ENCODE results near the gene MMEL1. TPM values are rescaled to one million over a fixed set of nuclear protein-coding genes. Genes with fewer than 3 reads are reported as not detected.

MMEL1 gene
- total and polyA plus RNA-seq, 7 donors, result 0.66 to 37.2 (median 4.2) TPM; not detected in 1

DNA sequence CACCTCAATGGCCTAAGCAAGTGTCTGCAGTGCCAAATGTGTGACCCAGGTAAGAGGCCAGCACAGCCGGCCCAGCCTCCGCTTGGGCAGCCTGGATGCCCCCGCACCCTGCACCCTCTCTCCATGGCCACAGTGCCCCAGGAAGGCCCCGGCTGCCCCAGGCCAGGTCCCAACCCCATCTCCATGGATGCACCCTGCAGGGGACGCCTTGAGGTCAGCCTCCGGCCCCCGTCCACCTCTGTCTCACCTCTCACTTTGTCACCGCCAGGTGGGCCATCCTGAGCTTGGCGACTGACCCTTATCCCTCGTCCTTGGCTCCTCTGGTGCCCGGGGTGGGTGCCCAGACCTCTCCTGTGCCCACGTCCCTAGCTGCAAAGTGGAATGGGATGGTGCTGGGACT lies 74.4 kb downstream of the MMEL1 start:
- intact Hi-C loops (cut with DNase I), result loop anchor here (10.0 kb wide), 1 partner anchor 86 kb away; no protein-coding TSS in a partner anchor

DNA sequence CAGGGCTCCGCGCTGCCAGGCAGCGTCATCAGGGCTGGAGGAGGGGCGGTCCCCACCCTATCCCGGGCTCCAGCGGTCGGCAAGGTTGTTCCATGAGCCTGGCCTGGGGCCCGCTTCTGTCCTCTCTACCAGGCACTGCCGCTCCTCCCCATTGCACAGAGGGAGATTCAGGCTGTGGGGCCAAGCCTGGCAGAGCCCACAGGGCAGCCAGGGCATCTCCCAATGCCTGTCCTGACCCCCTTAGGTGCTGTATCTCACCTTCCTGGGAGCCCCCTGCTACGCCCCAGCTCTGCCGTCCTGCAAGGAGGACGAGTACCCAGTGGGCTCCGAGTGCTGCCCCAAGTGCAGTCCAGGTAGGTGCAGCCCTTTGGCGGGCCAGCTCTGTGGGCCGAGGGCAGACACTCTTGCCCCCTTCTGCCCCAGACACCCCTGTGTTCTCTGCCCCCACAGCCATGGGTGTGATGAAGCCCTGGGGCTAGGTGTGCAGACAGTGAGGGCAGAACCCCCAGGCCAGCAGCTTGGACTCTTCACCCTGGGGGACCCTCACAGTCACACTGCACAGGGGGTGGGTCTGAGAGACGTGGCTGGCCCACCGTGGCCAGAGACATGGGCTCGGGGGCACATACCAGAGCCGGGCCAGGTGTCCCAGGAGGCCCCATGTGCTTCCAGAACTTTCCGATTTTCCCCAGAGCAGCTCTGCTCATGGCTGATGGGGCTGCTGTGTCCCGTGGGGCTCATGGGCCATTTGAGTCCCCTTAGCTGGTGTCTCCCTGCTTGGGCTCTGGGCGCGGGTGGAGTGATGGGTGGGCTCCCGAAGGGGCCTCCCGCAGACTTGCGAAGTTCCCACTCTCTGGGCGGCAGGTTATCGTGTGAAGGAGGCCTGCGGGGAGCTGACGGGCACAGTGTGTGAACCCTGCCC lies 75.1 kb downstream of the MMEL1 start:
- intact Hi-C loops (cut with DNase I), result loop anchor here (2.0 to 10.0 kb wide), 2 partner anchors 27 to 87 kb away; no protein-coding TSS in a partner anchor
- Histone ChIP-seq H3K4me3 (peak overlapping the region; percentile 57 to 68 (median 64)), H3K9me3 (no peaks in the 10 kb centered on the region), H3K27me3 (no peaks in the 10 kb centered on the region), H3K27ac (peak overlapping the region; percentile 83 to 91 (median 89)), H3K36me3 (peaks cover 5 to 51% (median 12%) of the 10 kb centered on the region in 4 donors), H3K4me1 (peaks cover 0 to 35% (median 34%) of the 10 kb centered on the region in 4 donors)
- 50 to 81% methylated on average over 30 of the region's 30 CpGs for WGBS, 2 donors
- no peak for DNase-seq
- TF ChIP-seq POLR2A (IDR thresholded peaks at IDR 0.05) (no peak), POLR2AphosphoS5 (IDR thresholded peaks at IDR 0.05) (no peak), EP300 (IDR thresholded peaks at IDR 0.05) (no peak)
- TF ChIP-seq, protein P1, sequence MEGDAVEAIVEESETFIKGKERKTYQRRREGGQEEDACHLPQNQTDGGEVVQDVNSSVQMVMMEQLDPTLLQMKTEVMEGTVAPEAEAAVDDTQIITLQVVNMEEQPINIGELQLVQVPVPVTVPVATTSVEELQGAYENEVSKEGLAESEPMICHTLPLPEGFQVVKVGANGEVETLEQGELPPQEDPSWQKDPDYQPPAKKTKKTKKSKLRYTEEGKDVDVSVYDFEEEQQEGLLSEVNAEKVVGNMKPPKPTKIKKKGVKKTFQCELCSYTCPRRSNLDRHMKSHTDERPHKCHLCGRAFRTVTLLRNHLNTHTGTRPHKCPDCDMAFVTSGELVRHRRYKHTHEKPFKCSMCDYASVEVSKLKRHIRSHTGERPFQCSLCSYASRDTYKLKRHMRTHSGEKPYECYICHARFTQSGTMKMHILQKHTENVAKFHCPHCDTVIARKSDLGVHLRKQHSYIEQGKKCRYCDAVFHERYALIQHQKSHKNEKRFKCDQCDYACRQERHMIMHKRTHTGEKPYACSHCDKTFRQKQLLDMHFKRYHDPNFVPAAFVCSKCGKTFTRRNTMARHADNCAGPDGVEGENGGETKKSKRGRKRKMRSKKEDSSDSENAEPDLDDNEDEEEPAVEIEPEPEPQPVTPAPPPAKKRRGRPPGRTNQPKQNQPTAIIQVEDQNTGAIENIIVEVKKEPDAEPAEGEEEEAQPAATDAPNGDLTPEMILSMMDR (IDR thresholded peaks at IDR 0.05), result no peak

More for the DNA sequence above, 74.4 kb downstream of the MMEL1 start:
- Histone ChIP-seq H3K27ac (no peak overlapping the region), H3K4me3 (no peak overlapping the region), H3K4me1 (peaks cover 0 to 35% (median 34%) of the 10 kb centered on the region in 4 donors), H3K27me3 (no peaks in the 10 kb centered on the region), H3K36me3 (peaks cover 5 to 58% (median 12%) of the 10 kb centered on the region in 4 donors), H3K9me3 (no peaks in the 10 kb centered on the region)
- 94 to 95% methylated on average over 12 of the region's 12 CpGs for WGBS, 2 donors
- TF ChIP-seq, protein P1 (IDR thresholded peaks at IDR 0.05), result no peak
- no peak for DNase-seq

- Histone ChIP-seq H3K36me3 (peaks cover 5 to 42% (median 10%) of the 10 kb centered on the region in 4 donors), H3K4me3 (peak overlapping the region; percentile 57 to 68 (median 64)), H3K4me1 (peaks cover 0 to 35% (median 34%) of the 10 kb centered on the region in 4 donors), H3K9me3 (no peaks in the 10 kb centered on the region), H3K27ac (peak overlapping the region; percentile 83 to 91 (median 89)), H3K27me3 (peaks cover 0 to 5% (median 0%) of the 10 kb centered on the region in 3 donors)
- intact Hi-C loops (cut with DNase I), result loop anchor here (2.0 to 10.0 kb wide), 2 partner anchors 28 to 88 kb away; no protein-coding TSS in a partner anchor
- WGBS, 2 donors, result 1 to 7% methylated on average over 24 of the region's 24 CpGs
- DNase-seq, result no peak
- TF ChIP-seq, protein P1 (IDR thresholded peaks at IDR 0.05), result no peak
- TF ChIP-seq POLR2A (IDR thresholded peaks at IDR 0.05), result no peak
- TF ChIP-seq POLR2AphosphoS5 (IDR thresholded peaks at IDR 0.05), result no peak
- TF ChIP-seq EP300 (IDR thresholded peaks at IDR 0.05), result no peak
Observed at GRCh38 chr1:2556678-2557481, 75.9 kb downstream of the MMEL1 start.

DNA sequence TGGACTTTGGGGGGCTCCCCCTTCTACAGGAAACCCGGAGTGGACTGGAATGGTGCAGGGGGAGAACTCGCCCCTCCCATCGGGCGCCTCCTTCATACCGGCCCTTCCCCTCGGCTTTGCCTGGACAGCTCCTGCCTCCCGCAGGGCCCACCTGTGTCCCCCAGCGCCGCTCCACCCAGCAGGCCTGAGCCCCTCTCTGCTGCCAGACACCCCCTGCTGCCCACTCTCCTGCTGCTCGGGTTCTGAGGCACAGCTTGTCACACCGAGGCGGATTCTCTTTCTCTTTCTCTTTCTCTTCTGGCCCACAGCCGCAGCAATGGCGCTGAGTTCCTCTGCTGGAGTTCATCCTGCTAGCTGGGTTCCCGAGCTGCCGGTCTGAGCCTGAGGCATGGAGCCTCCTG lies 76.5 kb downstream of the MMEL1 start, which contains the start of gene TNFRSF14:
Gene TNFRSF14, plus strand, starts transcription at position 95 of the 401 bp plus-strand sequence. Its CDS starts 294 bp downstream, at position 389.
- H3K27ac ChIP-seq, result peak within 1 kb of the TSS; percentile 83 to 91 (median 89)
- H3K9me3 ChIP-seq, result no peaks in the 10 kb centered on the region
- WGBS, 2 donors, result 0 to 1% methylated on average over 16 of the region's 16 CpGs
- H3K4me3 ChIP-seq, result peak within 1 kb of the TSS; percentile 57 to 68 (median 64)
- peak; percentile 87 for DNase-seq
- peaks cover 0 to 35% (median 34%) of the 10 kb centered on the region in 4 donors for H3K4me1 ChIP-seq
- intact Hi-C loops (cut with DNase I), result loop anchor here (2.0 to 10.0 kb wide), 2 partner anchors 29 to 89 kb away; no protein-coding TSS in a partner anchor
- peaks cover 5 to 36% (median 8%) of the 10 kb centered on the region in 4 donors for H3K36me3 ChIP-seq
- TF ChIP-seq, protein P1 (IDR thresholded peaks at IDR 0.05), result peak in 1 of 4 experiments; percentile 18
- TF ChIP-seq POLR2AphosphoS5 (IDR thresholded peaks at IDR 0.05), result peak; percentile 7 to 61 (median 45)
- no peak for TF ChIP-seq EP300 (IDR thresholded peaks at IDR 0.05)
- peak in 1 of 2 donors; percentile 26 for TF ChIP-seq POLR2A (IDR thresholded peaks at IDR 0.05)
- peaks cover 0 to 5% (median 0%) of the 10 kb centered on the region in 3 donors for H3K27me3 ChIP-seq

All from sigmoid colon (tissue), 7 donors.